ENCODE data around the gene NR6A1. TPM values are rescaled to one million over a fixed set of nuclear protein-coding genes. Genes with fewer than 3 reads are reported as not detected.

NR6A1 gene
- total RNA-seq, 1 experiment from 2014 or later = 99.3 TPM

DNA sequence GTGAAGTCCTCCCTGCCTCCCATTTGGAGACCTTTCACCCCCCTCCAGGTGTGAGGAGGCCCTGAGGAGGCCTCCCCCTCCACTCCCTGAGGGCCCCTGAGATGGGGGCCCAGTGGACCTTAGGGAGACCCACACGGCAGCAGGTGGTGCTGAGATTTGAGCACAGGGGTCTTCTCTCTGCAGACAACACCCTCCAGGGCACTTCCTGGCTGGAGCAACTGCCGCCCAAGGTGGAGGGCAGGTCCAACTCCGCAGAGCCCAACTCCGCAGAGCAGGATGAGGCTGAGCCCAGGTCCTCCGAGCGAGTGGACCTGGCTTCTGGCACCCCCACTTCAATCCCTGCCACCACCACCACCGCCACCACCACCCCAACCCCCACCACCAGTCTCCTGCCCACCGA lies 32.8 kb upstream of the NR6A1 start:
- Histone ChIP-seq H3K4ac (ENCODE audit: low read depth, low read length) (no peak overlapping the region), H2BK120ac (ENCODE audit: low read depth, low read length, poor library complexity, severe bottlenecking) (no peak overlapping the region), H3K56ac (ENCODE audit: insufficient read length, low read depth, low read length) (no peak overlapping the region), H3K23me2 (ENCODE audit: insufficient read length, low read depth, low read length, poor library complexity, severe bottlenecking) (no peaks in the 10 kb centered on the region), H3K9me3 (ENCODE audit: control insufficient read depth, low read depth, low read length) (no peaks in the 10 kb centered on the region), H3K79me2 (ENCODE audit: insufficient read depth, low read length) (no peaks in the 10 kb centered on the region), H3K14ac (ENCODE audit: insufficient read depth, low read length) (no peak overlapping the region), H2BK15ac (ENCODE audit: low read depth, low read length) (no peak overlapping the region), H3K18ac (ENCODE audit: insufficient read length, low read depth, low read length) (no peak overlapping the region), H3K4me2 (ENCODE audit: insufficient read depth, insufficient read length, low read length) (no peak overlapping the region), H2AK5ac (ENCODE audit: insufficient read length, low read length) (no peak overlapping the region), H3K27ac (ENCODE audit: insufficient read length, low read depth, low read length) (no peak overlapping the region), H2BK12ac (ENCODE audit: insufficient read length, low read depth, low read length) (no peak overlapping the region), H4K8ac (replicated peaks; ENCODE audit: insufficient read length, low read depth, low read length) (no peak overlapping the region), H3K9ac (ENCODE audit: extremely low read depth, insufficient read length, low read length) (no peak overlapping the region), H3K27me3 (ENCODE audit: insufficient read depth, low read length) (no peaks in the 10 kb centered on the region), H4K20me1 (ENCODE audit: control insufficient read depth, insufficient read depth, insufficient read length) (no peaks in the 10 kb centered on the region), H3T11ph (ENCODE audit: low read length) (no peak overlapping the region), H4K91ac (ENCODE audit: insufficient read length, low read depth, low read length) (no peak overlapping the region), H3K4me1 (ENCODE audit: insufficient read depth, low read length) (no peaks in the 10 kb centered on the region), H2BK20ac (ENCODE audit: low read depth, low read length, poor library complexity, severe bottlenecking) (no peak overlapping the region), H2BK5ac (ENCODE audit: insufficient read length, low read length) (no peak overlapping the region), H3K79me1 (ENCODE audit: insufficient read depth, low read depth, low read length, poor library complexity, severe bottlenecking) (no peaks in the 10 kb centered on the region), H2AFZ (ENCODE audit: low read length) (no peak overlapping the region), H4K5ac (ENCODE audit: insufficient read length, low read depth, low read length) (no peak overlapping the region), H3K23ac (ENCODE audit: insufficient read length, low read depth, low read length) (no peak overlapping the region)
- H3K9me3 Mint-ChIP-seq = no peaks in the 10 kb centered on the region
- H3K4me3 Mint-ChIP-seq = no peak overlapping the region
- H3K27me3 Mint-ChIP-seq (ENCODE audit: low read depth) = no peaks in the 10 kb centered on the region; the same call in 1 of the 2 replicates
- peaks cover 8 to 11% of the 10 kb centered on the region in 2 experiments for H3K4me1 Mint-ChIP-seq
- TF ChIP-seq, protein P1, sequence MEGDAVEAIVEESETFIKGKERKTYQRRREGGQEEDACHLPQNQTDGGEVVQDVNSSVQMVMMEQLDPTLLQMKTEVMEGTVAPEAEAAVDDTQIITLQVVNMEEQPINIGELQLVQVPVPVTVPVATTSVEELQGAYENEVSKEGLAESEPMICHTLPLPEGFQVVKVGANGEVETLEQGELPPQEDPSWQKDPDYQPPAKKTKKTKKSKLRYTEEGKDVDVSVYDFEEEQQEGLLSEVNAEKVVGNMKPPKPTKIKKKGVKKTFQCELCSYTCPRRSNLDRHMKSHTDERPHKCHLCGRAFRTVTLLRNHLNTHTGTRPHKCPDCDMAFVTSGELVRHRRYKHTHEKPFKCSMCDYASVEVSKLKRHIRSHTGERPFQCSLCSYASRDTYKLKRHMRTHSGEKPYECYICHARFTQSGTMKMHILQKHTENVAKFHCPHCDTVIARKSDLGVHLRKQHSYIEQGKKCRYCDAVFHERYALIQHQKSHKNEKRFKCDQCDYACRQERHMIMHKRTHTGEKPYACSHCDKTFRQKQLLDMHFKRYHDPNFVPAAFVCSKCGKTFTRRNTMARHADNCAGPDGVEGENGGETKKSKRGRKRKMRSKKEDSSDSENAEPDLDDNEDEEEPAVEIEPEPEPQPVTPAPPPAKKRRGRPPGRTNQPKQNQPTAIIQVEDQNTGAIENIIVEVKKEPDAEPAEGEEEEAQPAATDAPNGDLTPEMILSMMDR (conservative IDR thresholded peaks at IDR 0.05) = no peak
- H3K27ac Mint-ChIP-seq = no peak overlapping the region; a peak in 1 of 7 replicates
- DNase-seq = no peak
- no CpG with 5 or more reads among the region's 8 CpGs for WGBS (ENCODE audit: extremely low coverage, insufficient read length, low lambda C conversion rate)
- no peaks in the 10 kb centered on the region for H3K36me3 Mint-ChIP-seq (ENCODE audit: insufficient read depth in 1 of 3, low read depth in 3 of 3)

Measured in H9 (cell line).